ENCODE results near the gene TBC1D21. TPM values are rescaled to one million over a fixed set of nuclear protein-coding genes. Genes with fewer than 3 reads are reported as not detected.

TBC1D21 gene
- total RNA-seq, 1 donor from 2014 or later, result not detected

DNA sequence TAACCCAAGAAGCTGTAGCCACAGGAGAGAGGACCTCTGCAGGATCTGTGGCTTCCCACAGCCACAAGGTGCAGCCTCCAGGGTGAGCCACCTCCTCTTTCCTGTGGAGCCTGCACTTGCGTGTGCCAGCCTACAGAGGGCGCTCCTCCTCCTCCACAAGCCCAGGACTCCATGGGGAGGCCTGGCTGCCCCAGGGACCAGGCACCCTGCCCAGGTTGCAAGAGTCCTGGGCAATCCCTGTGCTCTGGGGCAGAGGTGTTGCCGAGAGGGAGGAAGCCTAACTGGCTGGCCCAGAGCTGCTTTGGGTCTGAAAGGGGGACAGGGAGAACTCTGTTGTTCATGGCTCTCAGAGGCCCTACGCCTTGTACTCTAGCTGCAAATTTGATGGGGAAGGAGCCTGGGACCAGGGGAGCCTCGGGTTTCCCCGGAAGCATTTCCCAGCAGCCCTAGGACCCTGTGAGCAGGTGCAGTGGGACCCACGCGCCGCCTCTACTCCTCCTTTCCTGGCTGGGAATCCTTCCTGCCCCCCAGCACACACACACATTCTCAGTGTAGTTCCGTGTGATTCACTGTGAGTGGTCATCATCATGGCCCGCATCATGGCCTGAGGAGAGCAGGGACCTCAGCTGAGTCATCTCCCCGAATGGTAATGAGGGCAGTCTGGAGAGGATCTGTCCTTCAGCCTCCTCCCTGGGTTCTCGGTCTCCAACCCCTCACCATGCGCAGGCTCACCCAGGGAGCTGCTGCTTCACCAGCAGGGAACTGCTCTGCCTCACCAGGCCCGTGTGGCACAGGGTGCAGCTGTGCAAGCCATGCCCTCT, 24.3 kb downstream of the TBC1D21 start:
- Mint-ChIP-seq H3K4me3 (ENCODE audit: unreplicated experiment) (no peak overlapping the region), H3K9me3 (ENCODE audit: unreplicated experiment) (no peaks in the 10 kb centered on the region), H3K36me3 (ENCODE audit: low read depth, unreplicated experiment) (peaks cover 17% of the 10 kb centered on the region), H3K27ac (ENCODE audit: unreplicated experiment) (no peak overlapping the region), H3K27me3 (ENCODE audit: unreplicated experiment) (peaks cover 3% of the 10 kb centered on the region), H3K4me1 (ENCODE audit: unreplicated experiment) (peaks cover 5% of the 10 kb centered on the region)
- DNase-seq (ENCODE audit: low spot score), result peak; percentile 76
- TF ChIP-seq, protein P1, sequence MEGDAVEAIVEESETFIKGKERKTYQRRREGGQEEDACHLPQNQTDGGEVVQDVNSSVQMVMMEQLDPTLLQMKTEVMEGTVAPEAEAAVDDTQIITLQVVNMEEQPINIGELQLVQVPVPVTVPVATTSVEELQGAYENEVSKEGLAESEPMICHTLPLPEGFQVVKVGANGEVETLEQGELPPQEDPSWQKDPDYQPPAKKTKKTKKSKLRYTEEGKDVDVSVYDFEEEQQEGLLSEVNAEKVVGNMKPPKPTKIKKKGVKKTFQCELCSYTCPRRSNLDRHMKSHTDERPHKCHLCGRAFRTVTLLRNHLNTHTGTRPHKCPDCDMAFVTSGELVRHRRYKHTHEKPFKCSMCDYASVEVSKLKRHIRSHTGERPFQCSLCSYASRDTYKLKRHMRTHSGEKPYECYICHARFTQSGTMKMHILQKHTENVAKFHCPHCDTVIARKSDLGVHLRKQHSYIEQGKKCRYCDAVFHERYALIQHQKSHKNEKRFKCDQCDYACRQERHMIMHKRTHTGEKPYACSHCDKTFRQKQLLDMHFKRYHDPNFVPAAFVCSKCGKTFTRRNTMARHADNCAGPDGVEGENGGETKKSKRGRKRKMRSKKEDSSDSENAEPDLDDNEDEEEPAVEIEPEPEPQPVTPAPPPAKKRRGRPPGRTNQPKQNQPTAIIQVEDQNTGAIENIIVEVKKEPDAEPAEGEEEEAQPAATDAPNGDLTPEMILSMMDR (IDR thresholded peaks at IDR 0.05; ENCODE audit: unreplicated experiment), result peak; percentile 99

DNA sequence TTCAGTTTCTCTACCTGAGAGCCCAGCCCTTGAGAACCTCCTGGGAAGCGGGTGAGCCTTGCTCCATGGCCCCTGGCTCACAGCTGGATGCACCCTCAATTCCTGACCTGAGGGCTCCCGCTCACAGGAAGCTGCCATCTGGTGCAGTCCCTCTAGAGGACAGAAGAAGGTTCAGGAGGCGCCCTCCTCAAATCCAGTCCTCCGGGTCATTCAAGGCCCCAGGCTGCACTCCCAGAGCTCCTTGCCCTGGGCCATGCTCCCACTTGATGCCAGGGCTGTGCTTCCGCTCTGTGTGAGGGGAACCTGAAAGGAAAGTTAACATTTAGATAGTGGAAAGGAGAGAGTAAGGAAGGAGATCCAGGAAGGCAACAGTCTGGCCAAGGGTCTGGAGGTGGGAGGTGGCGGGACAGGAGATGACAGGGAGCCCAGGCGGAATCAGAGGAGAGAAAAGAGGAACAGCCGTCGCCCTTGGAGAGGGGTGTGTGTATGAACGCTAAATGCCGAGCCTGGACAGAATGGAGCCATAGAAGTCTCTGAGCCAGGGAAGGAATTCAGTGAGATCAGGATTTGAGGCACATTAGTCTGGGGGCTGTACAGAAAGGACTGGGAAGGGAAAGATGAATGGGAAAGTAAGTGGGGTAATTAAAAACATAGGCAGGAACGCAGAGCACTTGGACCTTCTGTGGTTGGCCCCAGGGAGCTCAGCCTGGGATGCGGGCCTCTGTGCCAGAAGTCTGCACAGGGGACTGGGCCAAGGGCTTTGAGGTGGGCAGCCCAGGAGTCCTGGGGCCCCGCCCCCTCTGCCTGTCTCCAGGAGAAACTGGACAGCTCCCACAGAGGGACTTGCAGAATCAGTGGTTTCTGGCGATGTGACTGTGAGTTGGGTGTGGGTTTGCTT, 26.1 kb downstream of the TBC1D21 start:
- Mint-ChIP-seq H3K36me3 (ENCODE audit: low read depth, unreplicated experiment) (peaks cover 19% of the 10 kb centered on the region), H3K4me1 (ENCODE audit: unreplicated experiment) (peaks cover 5% of the 10 kb centered on the region), H3K4me3 (ENCODE audit: unreplicated experiment) (no peak overlapping the region), H3K27me3 (ENCODE audit: unreplicated experiment) (peaks cover 4% of the 10 kb centered on the region), H3K9me3 (ENCODE audit: unreplicated experiment) (no peaks in the 10 kb centered on the region), H3K27ac (ENCODE audit: unreplicated experiment) (peak overlapping the region; percentile 57)
- DNase-seq (ENCODE audit: low spot score), result no peak
- TF ChIP-seq, protein P1 (IDR thresholded peaks at IDR 0.05; ENCODE audit: unreplicated experiment), result no peak

DNA sequence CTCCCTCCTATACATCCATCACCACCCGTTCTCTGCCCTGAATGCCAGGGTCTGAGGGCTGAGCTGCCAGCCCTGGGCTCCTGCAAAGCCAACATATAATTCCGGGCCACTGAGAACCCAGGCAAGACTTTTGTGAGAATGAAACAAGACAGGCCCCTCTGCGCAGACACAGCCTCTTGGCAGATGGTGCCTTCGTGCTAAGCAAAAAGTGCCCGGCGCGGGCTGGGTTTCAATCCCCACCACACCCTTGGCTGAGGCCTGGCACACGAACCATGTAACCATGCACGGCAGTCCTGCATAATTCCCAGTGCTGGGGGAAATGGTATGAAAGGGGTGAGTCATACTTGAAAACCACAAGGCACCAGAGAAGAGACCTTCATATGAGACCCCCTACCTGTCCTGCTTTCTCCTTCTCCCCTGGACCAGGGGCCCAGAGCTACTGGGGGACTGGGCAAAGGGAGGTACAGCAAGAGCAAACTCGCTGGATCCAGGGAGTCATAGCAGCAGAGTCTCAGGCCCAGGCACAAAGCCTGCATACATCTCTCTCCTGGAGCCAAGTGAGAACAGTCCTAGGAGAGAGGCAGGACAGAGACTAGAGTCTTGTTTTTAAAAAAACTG, 26.8 kb downstream of the TBC1D21 start:
- Mint-ChIP-seq H3K4me3 (ENCODE audit: unreplicated experiment) (no peak overlapping the region), H3K36me3 (ENCODE audit: low read depth, unreplicated experiment) (peaks cover 24% of the 10 kb centered on the region)

DNA sequence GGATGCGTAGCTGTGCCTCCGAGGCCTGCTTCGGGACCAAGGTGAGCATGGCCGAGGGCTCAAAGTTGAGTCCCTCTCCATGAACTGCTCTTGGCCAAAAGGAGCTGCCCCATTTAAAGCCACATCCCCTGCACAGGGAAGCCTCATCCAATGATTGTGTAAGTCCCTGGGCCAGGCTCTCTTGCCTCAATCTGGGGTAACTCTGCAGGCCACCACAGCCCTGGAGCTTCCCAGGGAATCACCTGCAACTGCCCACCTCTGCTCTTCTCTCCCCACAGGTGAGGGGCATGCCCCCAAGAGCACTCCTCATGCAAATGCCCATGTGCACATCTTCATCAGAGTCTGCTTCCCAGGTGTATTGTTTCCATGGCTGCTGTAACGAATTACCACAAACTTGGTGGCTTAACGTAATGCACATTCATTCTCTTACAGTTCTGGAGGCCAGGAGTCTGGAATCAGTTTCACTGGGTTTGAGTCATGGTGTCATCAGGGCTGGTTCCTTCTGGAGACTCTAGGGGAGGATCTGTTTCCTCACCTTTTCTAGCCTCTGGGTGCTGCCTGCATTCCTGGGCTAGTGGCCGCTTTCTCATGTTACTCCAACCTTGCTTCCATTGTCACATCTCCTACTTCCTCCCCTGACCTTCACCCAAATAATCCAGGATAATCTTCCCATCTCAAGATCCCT, 27.9 kb downstream of the TBC1D21 start:
- peaks cover 5% of the 10 kb centered on the region for H3K4me1 Mint-ChIP-seq (ENCODE audit: unreplicated experiment)
- no peak overlapping the region for H3K4me3 Mint-ChIP-seq (ENCODE audit: unreplicated experiment)
- TF ChIP-seq, protein P1 (IDR thresholded peaks at IDR 0.05; ENCODE audit: unreplicated experiment), result no peak
- H3K9me3 Mint-ChIP-seq (ENCODE audit: unreplicated experiment), result no peaks in the 10 kb centered on the region
- H3K36me3 Mint-ChIP-seq (ENCODE audit: low read depth, unreplicated experiment), result peaks cover 23% of the 10 kb centered on the region
- peaks cover 7% of the 10 kb centered on the region for H3K27me3 Mint-ChIP-seq (ENCODE audit: unreplicated experiment)
- H3K27ac Mint-ChIP-seq (ENCODE audit: unreplicated experiment), result no peak overlapping the region
- DNase-seq (ENCODE audit: low spot score), result no peak

More for the DNA sequence above, 26.8 kb downstream of the TBC1D21 start:
- H3K27ac Mint-ChIP-seq (ENCODE audit: unreplicated experiment), result no peak overlapping the region
- H3K4me1 Mint-ChIP-seq (ENCODE audit: unreplicated experiment), result peaks cover 5% of the 10 kb centered on the region
- H3K9me3 Mint-ChIP-seq (ENCODE audit: unreplicated experiment), result no peaks in the 10 kb centered on the region
- TF ChIP-seq, protein P1 (IDR thresholded peaks at IDR 0.05; ENCODE audit: unreplicated experiment), result no peak
- no peak for DNase-seq (ENCODE audit: low spot score)
- H3K27me3 Mint-ChIP-seq (ENCODE audit: unreplicated experiment), result peaks cover 7% of the 10 kb centered on the region

All from endothelial cell (in vitro differentiated cells).